A549 (cell line): ENCODE measurements around the gene CACNA1S. TPM values are rescaled to one million over a fixed set of nuclear protein-coding genes. Genes with fewer than 3 reads are reported as not detected.
A peak's percentile ranks its signal among the peaks of the same experiment; 100 is the strongest.

Experiments used
- ATAC-seq, 2 experiments: fragments of 200-7000 bp in 1 of 2; fragments of >200 bp in 1 of 2; cut with Nextera tagmentation in 1 of 2; cut with Tn5 transposase in 1 of 2; 3 replicates each; pipeline versions ENCODE4 v1.8.0 to v1.9.1; 2018 to 2020; ENCODE audit warnings: mild to moderate bottlenecking in 1 of 2, moderate library complexity in 1 of 2
- CTCF ChIA-PET: fragments of 300-600 bp; sonication (Branson Sonifier 250); formaldehyde crosslinking; extraction: SDS; loops from one replicate; lab custom pipeline; 2021; ENCODE audit warnings: antibody characterized with exemption, inconsistent platforms; lab: Yijun Ruan, JAX
- POLR2A ChIA-PET: fragments of 350-600 bp; formaldehyde crosslinking; extraction: SDS; loops from one replicate; lab custom pipeline; 2021; ENCODE audit warnings: antibody characterized with exemption, inconsistent platforms; lab: Yijun Ruan, JAX
- DNase-seq, 2 experiments: peaks; one replicate each; pipeline versions ENCODE4 v3.0.0 to v3.0.0-alpha.2; 2011 to 2016; ENCODE audit warnings: low read depth in 1 of 2, low spot score in 1 of 2
- FAIRE-seq: peaks from 2 replicates; lab custom pipeline; 2011; peaks lifted over from hg19 to GRCh38; lab: Jason Lieb, UNC
- H3K27ac ChIP-seq, 2 experiments: fragments of >200 bp; sonication (Bioruptor Twin); formaldehyde crosslinking; 3 replicates each; pipeline ENCODE4 v1.5.1; 2016 to 2017
- H3K4me1 ChIP-seq: fragments of >200 bp; sonication (Bioruptor Twin); formaldehyde crosslinking; 3 replicates; pipeline ENCODE4 v1.6.1; 2016
- H3K4me2 ChIP-seq: fragments of >200 bp; sonication (Bioruptor Twin); formaldehyde crosslinking; 3 replicates; pipeline ENCODE4 v1.6.1; 2016
- H3K4me3 ChIP-seq: fragments of >200 bp; sonication (Bioruptor Twin); formaldehyde crosslinking; 3 replicates; pipeline ENCODE4 v1.5.1; 2016
- H3K9me3 ChIP-seq: fragments of >200 bp; sonication (Bioruptor Twin); formaldehyde crosslinking; 3 replicates; pipeline ENCODE4 v1.6.1; 2016
- CBX2 ChIP-seq: fragments of 200-600 bp; sonication (generic); IDR thresholded peaks from 2 replicates; pipeline ENCODE4 v1.6.1; 2016; ENCODE audit warnings: low read depth, mild to moderate bottlenecking, borderline replicate concordance
- CHD2 ChIP-seq: fragments of 150-350 bp; IDR thresholded peaks from 2 replicates; pipeline ENCODE4 v1.6.1; 2014; ENCODE audit warnings: low read length; ENCODE audit not compliant: partially characterized antibody
- FOXS1 ChIP-seq: fragments of 250-450 bp; sonication (Bioruptor Pico); IDR thresholded peaks from 2 replicates; pipeline ENCODE4 v1.5.0; 2020; ENCODE audit warnings: mild to moderate bottlenecking, moderate library complexity
- HMGXB4 ChIP-seq: fragments of 250-450 bp; sonication (Bioruptor Pico); IDR thresholded peaks from 2 replicates; pipeline ENCODE4 v1.5.0; 2021; ENCODE audit warnings: mild to moderate bottlenecking, moderate library complexity, borderline replicate concordance
- MAZ ChIP-seq: fragments of 150-350 bp; IDR thresholded peaks from 2 replicates; pipeline ENCODE4 v1.6.1; 2014; ENCODE audit warnings: antibody characterized with exemption, low read depth, low read length, borderline replicate concordance
- SREBF2 ChIP-seq: fragments of 450-650 bp; IDR thresholded peaks from 2 replicates; pipeline ENCODE4 v1.6.1; 2014; ENCODE audit warnings: mild to moderate bottlenecking, moderate library complexity
- TFCP2L1 ChIP-seq: fragments of 250-450 bp; sonication (Bioruptor Pico); IDR thresholded peaks from 2 replicates; pipeline ENCODE4 v1.5.0; 2021; ENCODE audit warnings: mild to moderate bottlenecking
- ZC3H11A ChIP-seq: fragments of 450-650 bp; IDR thresholded peaks from 2 replicates; pipeline ENCODE4 v1.6.1; 2014; ENCODE audit warnings: antibody characterized with exemption, mild to moderate bottlenecking
- WGBS: methylation state at CpG from one replicate; pipeline ENCODE4 v1.1.6; 2017; ENCODE audit errors: missing lambda C conversion rate; 5-methylcytosine and 5-hydroxymethylcytosine counted together
- polyA plus RNA-seq, 4 experiments: library from polyadenylated mRNA; depleted of rRNA in 3 of 4; stranded (reverse); fragments of >200 nt; fragmentation: RNase III in 1 of 4; extraction: RNeasy Plus Mini Kit Qiagen cat#74134 plus additional on column Dnase treatment in 1 of 4; gene quantifications; 2 replicates in 3 of 4; 3 replicates in 1 of 4; pipeline ENCODE4 v1.2.3, GENCODE V29; 2011 to 2017
- TF ChIP-seq, protein P1 (sequence below): fragments of >200 bp; sonication (Bioruptor Twin); formaldehyde crosslinking; IDR thresholded peaks from 3 replicates; pipeline ENCODE4 v1.6.1; 2016
- TF ChIP-seq, protein P2 (sequence below): fragments of 200-600 bp; sonication (generic); IDR thresholded peaks from 2 replicates; pipeline ENCODE4 v1.6.1; 2016; ENCODE audit warnings: antibody characterized with exemption, mild to moderate bottlenecking, moderate library complexity
- TF ChIP-seq, protein P3 (sequence below): fragments of >200 bp; sonication (Bioruptor Twin); formaldehyde crosslinking; IDR thresholded peaks from 3 replicates; pipeline ENCODE4 v1.5.1; 2016
- TF ChIP-seq, protein P4 (sequence below): IDR thresholded peaks from 2 replicates; pipeline ENCODE4 v1.6.1; 2012

Gene CACNA1S
- polyA plus RNA-seq, 2 of the 4 experiments (the other 2 are of a cell fraction) = 0.01 TPM; not detected in 1

DNA sequence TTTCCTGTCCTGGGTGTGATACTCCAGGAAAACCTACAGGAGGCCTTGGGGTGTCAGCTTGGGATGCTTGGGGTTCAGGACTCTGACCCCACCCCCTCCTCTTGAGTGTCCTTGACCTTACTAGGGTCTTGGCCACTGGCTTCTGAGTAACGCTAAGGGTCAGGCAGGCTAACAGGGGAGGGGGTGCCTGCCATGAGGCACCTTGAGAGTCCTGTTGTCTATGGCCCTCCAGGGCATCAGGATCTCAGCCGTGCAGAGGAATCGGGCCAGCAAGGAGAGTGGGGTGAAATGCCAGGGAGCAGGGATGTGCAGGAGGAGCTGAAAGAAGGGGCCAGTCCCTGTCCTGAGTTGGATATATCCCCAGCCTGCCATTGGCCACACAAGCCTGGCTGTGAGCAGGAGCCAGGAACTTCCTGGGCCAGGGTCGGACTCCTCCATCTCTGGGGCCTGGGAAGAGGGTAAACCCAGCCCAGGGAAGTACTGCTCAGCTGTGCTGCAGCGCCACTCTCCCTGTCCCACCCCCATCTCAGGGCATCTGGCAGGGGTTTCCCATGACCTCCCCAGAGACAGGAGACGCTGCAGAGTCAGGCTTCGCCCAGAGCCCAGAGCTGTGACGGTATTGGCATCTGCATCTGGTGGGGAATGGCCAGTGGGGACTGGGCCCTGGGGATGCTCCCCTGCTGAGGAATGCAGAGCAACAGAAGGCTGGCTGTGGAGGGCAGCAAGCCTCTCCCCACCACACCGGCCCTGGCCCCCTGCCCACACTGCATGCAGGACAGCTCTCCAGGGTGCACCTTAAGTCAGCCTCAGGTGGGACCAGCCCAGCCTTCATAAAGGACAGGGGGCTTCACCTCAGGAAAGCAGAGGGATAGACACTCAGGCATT, 95.0 kb downstream of the CACNA1S start:
- ATAC-seq (no peak), FAIRE-seq (no peak), DNase-seq (no peak)
- Histone ChIP-seq H3K9me3 (no peaks in the 10 kb centered on the region), H3K4me1 (peaks cover 74% of the 10 kb centered on the region), H3K4me2 (no peak overlapping the region), H3K4me3 (no peak overlapping the region), H3K27ac (peak overlapping the region; percentile 72 to 96; a peak in 4 of 6 replicates)
- 91% methylated on average over 6 of the region's 9 CpGs for WGBS
- ChIA-PET CTCF (interaction anchor here (0.7 to 2.6 kb wide), 8 partner anchors 8 to 126 kb away, joined by 3 to 15 read pairs (median 4); no protein-coding TSS in a partner anchor), POLR2A (no interaction called here)
- TF ChIP-seq, protein P1, sequence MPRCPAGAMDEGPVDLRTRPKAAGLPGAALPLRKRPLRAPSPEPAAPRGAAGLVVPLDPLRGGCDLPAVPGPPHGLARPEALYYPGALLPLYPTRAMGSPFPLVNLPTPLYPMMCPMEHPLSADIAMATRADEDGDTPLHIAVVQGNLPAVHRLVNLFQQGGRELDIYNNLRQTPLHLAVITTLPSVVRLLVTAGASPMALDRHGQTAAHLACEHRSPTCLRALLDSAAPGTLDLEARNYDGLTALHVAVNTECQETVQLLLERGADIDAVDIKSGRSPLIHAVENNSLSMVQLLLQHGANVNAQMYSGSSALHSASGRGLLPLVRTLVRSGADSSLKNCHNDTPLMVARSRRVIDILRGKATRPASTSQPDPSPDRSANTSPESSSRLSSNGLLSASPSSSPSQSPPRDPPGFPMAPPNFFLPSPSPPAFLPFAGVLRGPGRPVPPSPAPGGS = no peak
- TF ChIP-seq FOXS1 (no peak), HMGXB4 (no peak), CHD2 (no peak), CBX2 (no peak), MAZ (no peak)
- TF ChIP-seq, protein P2, sequence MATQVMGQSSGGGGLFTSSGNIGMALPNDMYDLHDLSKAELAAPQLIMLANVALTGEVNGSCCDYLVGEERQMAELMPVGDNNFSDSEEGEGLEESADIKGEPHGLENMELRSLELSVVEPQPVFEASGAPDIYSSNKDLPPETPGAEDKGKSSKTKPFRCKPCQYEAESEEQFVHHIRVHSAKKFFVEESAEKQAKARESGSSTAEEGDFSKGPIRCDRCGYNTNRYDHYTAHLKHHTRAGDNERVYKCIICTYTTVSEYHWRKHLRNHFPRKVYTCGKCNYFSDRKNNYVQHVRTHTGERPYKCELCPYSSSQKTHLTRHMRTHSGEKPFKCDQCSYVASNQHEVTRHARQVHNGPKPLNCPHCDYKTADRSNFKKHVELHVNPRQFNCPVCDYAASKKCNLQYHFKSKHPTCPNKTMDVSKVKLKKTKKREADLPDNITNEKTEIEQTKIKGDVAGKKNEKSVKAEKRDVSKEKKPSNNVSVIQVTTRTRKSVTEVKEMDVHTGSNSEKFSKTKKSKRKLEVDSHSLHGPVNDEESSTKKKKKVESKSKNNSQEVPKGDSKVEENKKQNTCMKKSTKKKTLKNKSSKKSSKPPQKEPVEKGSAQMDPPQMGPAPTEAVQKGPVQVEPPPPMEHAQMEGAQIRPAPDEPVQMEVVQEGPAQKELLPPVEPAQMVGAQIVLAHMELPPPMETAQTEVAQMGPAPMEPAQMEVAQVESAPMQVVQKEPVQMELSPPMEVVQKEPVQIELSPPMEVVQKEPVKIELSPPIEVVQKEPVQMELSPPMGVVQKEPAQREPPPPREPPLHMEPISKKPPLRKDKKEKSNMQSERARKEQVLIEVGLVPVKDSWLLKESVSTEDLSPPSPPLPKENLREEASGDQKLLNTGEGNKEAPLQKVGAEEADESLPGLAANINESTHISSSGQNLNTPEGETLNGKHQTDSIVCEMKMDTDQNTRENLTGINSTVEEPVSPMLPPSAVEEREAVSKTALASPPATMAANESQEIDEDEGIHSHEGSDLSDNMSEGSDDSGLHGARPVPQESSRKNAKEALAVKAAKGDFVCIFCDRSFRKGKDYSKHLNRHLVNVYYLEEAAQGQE = no peak
- TF ChIP-seq, protein P3, sequence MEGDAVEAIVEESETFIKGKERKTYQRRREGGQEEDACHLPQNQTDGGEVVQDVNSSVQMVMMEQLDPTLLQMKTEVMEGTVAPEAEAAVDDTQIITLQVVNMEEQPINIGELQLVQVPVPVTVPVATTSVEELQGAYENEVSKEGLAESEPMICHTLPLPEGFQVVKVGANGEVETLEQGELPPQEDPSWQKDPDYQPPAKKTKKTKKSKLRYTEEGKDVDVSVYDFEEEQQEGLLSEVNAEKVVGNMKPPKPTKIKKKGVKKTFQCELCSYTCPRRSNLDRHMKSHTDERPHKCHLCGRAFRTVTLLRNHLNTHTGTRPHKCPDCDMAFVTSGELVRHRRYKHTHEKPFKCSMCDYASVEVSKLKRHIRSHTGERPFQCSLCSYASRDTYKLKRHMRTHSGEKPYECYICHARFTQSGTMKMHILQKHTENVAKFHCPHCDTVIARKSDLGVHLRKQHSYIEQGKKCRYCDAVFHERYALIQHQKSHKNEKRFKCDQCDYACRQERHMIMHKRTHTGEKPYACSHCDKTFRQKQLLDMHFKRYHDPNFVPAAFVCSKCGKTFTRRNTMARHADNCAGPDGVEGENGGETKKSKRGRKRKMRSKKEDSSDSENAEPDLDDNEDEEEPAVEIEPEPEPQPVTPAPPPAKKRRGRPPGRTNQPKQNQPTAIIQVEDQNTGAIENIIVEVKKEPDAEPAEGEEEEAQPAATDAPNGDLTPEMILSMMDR = no peak

GRCh38 chr1:201016211-201016651, 96.0 kb downstream of the CACNA1S start:
- 68% methylated on average over 10 of the region's 10 CpGs for WGBS
- POLR2A ChIA-PET = no interaction called here
- DNase-seq (no peak), FAIRE-seq (no peak), ATAC-seq (no peak)
- H3K4me1 ChIP-seq = peaks cover 65% of the 10 kb centered on the region
- H3K4me3 ChIP-seq = no peak overlapping the region
- CTCF ChIA-PET = interaction anchor here (0.9 to 2.6 kb wide), 8 partner anchors 9 to 48 kb away, joined by 3 to 15 read pairs (median 4); no protein-coding TSS in a partner anchor
- H3K9me3 ChIP-seq = no peaks in the 10 kb centered on the region
- H3K4me2 ChIP-seq = peak overlapping the region; percentile 19; the same call in 2 of the 3 replicates
- H3K27ac ChIP-seq = peak overlapping the region; percentile 18 to 96; a peak in 3 of 6 replicates
- TF ChIP-seq SREBF2 = no peak
- TF ChIP-seq TFCP2L1 = no peak
- no peak for TF ChIP-seq ZC3H11A
- TF ChIP-seq, protein P4, sequence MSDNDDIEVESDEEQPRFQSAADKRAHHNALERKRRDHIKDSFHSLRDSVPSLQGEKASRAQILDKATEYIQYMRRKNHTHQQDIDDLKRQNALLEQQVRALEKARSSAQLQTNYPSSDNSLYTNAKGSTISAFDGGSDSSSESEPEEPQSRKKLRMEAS = no peak
